Tibial nerve (tissue), 4 donors: ENCODE data around the gene CD93. TPM values are rescaled to one million over a fixed set of nuclear protein-coding genes. Genes with fewer than 3 reads are reported as not detected.

Experiments
- DNase-seq, 2 donors: peaks; one replicate each; pipeline ENCODE4 v3.0.0-alpha.2; 2019; ENCODE audit warnings: low spot score in 2 of 2
- H3K27ac ChIP-seq, 4 donors: fragments of 200-600 bp; sonication (generic) in 3 of 4; one replicate each; pipeline ENCODE4 v1.5.1; 2017 to 2019; ENCODE audit warnings: mild to moderate bottlenecking in 1 of 4
- H3K27me3 ChIP-seq, 2 donors: fragments of 200-600 bp; sonication (generic) in 1 of 2; one replicate each; pipeline versions ENCODE4 v1.5.1 to v1.6.0; 2017 to 2019
- H3K36me3 ChIP-seq, 3 donors: fragments of 200-600 bp; sonication (generic); one replicate each; pipeline ENCODE4 v1.5.1; 2018 to 2019
- H3K4me1 ChIP-seq, 4 donors: fragments of 200-600 bp; sonication (generic) in 3 of 4; one replicate each; pipeline ENCODE4 v1.5.1; 2017 to 2019
- H3K4me3 ChIP-seq, 4 donors: fragments of 200-600 bp; sonication (generic) in 3 of 4; one replicate each; pipeline ENCODE4 v1.5.1; 2017 to 2019; ENCODE audit warnings: mild to moderate bottlenecking in 1 of 4, moderate library complexity in 1 of 4
- H3K9me3 ChIP-seq, 4 donors: fragments of 200-600 bp; sonication (generic) in 3 of 4; one replicate each; pipeline ENCODE4 v1.5.1; 2017 to 2019
- CTCF ChIP-seq, 5 experiments: fragments of 200-600 bp in 3 of 5; fragments of 450-650 bp in 2 of 5; sonication (generic) in 3 of 5; IDR thresholded peaks; one replicate each; pipeline ENCODE4 v1.5.1; 2016 to 2019; ENCODE audit warnings: antibody characterized with exemption in 5 of 5, mild to moderate bottlenecking in 3 of 5, moderate library complexity in 2 of 5
- EP300 ChIP-seq, 2 donors: sonication (generic); formaldehyde crosslinking; IDR thresholded peaks; one replicate each; pipeline ENCODE4 v1.6.1; 2017; ENCODE audit warnings: antibody characterized with exemption in 2 of 2, mild to moderate bottlenecking in 1 of 2
- POLR2A ChIP-seq, 2 donors: fragments of 450-650 bp; IDR thresholded peaks; one replicate each; pipeline ENCODE4 v1.6.1; 2017; ENCODE audit warnings: antibody characterized with exemption in 2 of 2, mild to moderate bottlenecking in 2 of 2, moderate library complexity in 2 of 2
- WGBS, 2 donors: methylation state at CpG; one replicate each; pipeline ENCODE4 v1.1.5; 2018; 5-methylcytosine and 5-hydroxymethylcytosine counted together
- total RNA-seq, 4 donors: library from RNA; depleted of rRNA; stranded (reverse); fragments of >200 nt; gene quantifications; one replicate each; pipeline ENCODE4 v1.1.0, GENCODE V29; 2016

Gene CD93
- 10 to 100 TPM; 23.0 to 85.1 (median 65.7) TPM for total RNA-seq

- peak in 1 of 2 donors; percentile 41 for DNase-seq
- WGBS, 2 donors = 31 to 48% methylated on average over 23 to 24 of the region's 28 CpGs
- TF ChIP-seq CTCF (IDR thresholded peaks at IDR 0.05) = no peak
- TF ChIP-seq EP300 (IDR thresholded peaks at IDR 0.05) = peak in 1 of 2 donors; percentile 66
- TF ChIP-seq POLR2A (IDR thresholded peaks at IDR 0.05) = peak in 1 of 2 donors; percentile 13
- H3K27me3 ChIP-seq = no peaks in the 10 kb centered on the region
- H3K27ac ChIP-seq = peak within 1 kb of the TSS; percentile 26 to 87 (median 76)
- peaks cover 0 to 34% (median 0%) of the 10 kb centered on the region in 4 donors for H3K4me1 ChIP-seq
- no peaks in the 10 kb centered on the region for H3K36me3 ChIP-seq
- no peaks in the 10 kb centered on the region for H3K9me3 ChIP-seq
- peak within 1 kb of the TSS; percentile 14 to 47 (median 24) for H3K4me3 ChIP-seq
Measured at GRCh38 chr20:23086056-23086566, at the start of gene CD93. CD93 (minus strand) TSS chr20:23086324; CDS start chr20:23086192, 132 bp downstream.

GRCh38 chr20:23133560-23133998 lies 47.5 kb upstream of the CD93 start:
- peaks cover 0 to 16% (median 0%) of the 10 kb centered on the region in 4 donors for H3K4me1 ChIP-seq
- no peak for DNase-seq
- 81 to 91% methylated on average over 8 of the region's 8 CpGs for WGBS, 2 donors

DNA sequence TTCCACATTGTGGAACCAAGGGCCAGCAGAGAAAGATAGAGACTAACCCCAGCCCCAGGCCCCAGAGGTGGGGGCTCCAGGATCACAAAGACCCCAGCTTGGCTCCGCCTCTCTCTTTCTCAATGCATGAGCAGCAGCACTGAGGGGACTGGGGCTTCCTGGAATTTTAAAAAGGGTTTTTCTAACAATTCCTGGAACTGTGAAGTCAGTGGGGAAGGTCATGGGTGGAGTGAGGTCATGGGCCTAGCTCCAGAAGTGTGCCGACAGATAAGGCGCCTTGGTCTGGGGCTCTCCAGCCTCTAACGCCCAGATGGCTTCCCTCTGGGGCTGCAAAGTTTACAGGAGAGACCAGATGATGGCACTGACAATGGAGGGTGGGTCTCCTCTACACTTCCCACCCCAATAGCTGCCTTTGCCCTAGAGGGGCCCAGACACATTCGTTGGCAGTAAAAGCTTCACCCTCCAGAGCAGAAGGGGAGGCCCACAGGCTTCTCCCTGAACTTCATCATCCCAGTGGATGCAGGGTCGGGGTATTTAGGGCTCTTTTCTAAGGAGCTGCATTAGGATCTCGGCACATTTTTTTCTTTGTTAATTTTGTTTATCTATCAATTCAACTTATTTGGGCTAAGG lies 46.9 kb upstream of the CD93 start:
- no peaks in the 10 kb centered on the region for H3K9me3 ChIP-seq
- peak overlapping the region in 1 of 4 donors; percentile 55 for H3K27ac ChIP-seq
- WGBS, 2 donors = 52 to 62% methylated on average over 7 of the region's 7 CpGs
- no peak overlapping the region for H3K4me3 ChIP-seq
- no peaks in the 10 kb centered on the region for H3K27me3 ChIP-seq
- peaks cover 0 to 16% (median 0%) of the 10 kb centered on the region in 4 donors for H3K4me1 ChIP-seq
- no peak for DNase-seq
- no peak for TF ChIP-seq CTCF (IDR thresholded peaks at IDR 0.05)
- peak in 1 of 2 donors; percentile 41 for TF ChIP-seq EP300 (IDR thresholded peaks at IDR 0.05)
- H3K36me3 ChIP-seq = no peaks in the 10 kb centered on the region

More at GRCh38 chr20:23133560-23133998, 47.5 kb upstream of the CD93 start:
- no peak overlapping the region for H3K4me3 ChIP-seq
- no peaks in the 10 kb centered on the region for H3K27me3 ChIP-seq
- TF ChIP-seq POLR2A (IDR thresholded peaks at IDR 0.05) = no peak
- no peak for TF ChIP-seq CTCF (IDR thresholded peaks at IDR 0.05)
- TF ChIP-seq EP300 (IDR thresholded peaks at IDR 0.05) = no peak
- H3K36me3 ChIP-seq = no peaks in the 10 kb centered on the region
- H3K27ac ChIP-seq = peak overlapping the region in 1 of 4 donors; percentile 51
- H3K9me3 ChIP-seq = no peaks in the 10 kb centered on the region

- Histone ChIP-seq H3K36me3 (no peaks in the 10 kb centered on the region), H3K27me3 (no peaks in the 10 kb centered on the region), H3K4me3 (no peak overlapping the region), H3K9me3 (no peaks in the 10 kb centered on the region), H3K27ac (peak overlapping the region in 1 of 4 donors; percentile 55), H3K4me1 (peaks cover 0 to 16% (median 0%) of the 10 kb centered on the region in 4 donors)
- WGBS, 2 donors = 74 to 78% methylated on average over 14 of the region's 14 CpGs
- no peak for TF ChIP-seq POLR2A (IDR thresholded peaks at IDR 0.05)
- no peak for TF ChIP-seq EP300 (IDR thresholded peaks at IDR 0.05)
- TF ChIP-seq CTCF (IDR thresholded peaks at IDR 0.05) = no peak
- DNase-seq = no peak
Measured at GRCh38 chr20:23132293-23132929, 46.3 kb upstream of the CD93 start.

GRCh38 chr20:23131766-23132165 lies 45.6 kb upstream of the CD93 start:
- no peaks in the 10 kb centered on the region for H3K36me3 ChIP-seq
- H3K9me3 ChIP-seq = no peaks in the 10 kb centered on the region
- no peak for DNase-seq
- H3K4me1 ChIP-seq = peaks cover 0 to 16% (median 0%) of the 10 kb centered on the region in 4 donors
- WGBS, 2 donors = 70 to 71% methylated on average over 11 of the region's 11 CpGs
- no peak overlapping the region for H3K4me3 ChIP-seq
- H3K27ac ChIP-seq = no peak overlapping the region
- TF ChIP-seq POLR2A (IDR thresholded peaks at IDR 0.05) (no peak), CTCF (IDR thresholded peaks at IDR 0.05) (no peak), EP300 (IDR thresholded peaks at IDR 0.05) (no peak)
- no peaks in the 10 kb centered on the region for H3K27me3 ChIP-seq
